Gastrocnemius medialis (tissue), 4 donors: ENCODE measurements around the gene ASTN2.

Experiments
- POLR2A ChIP-seq, 2 donors: fragments of 450-650 bp; IDR thresholded peaks; one replicate each; pipeline ENCODE4 v1.6.1; 2017; ENCODE audit warnings: antibody characterized with exemption in 2 of 2, mild to moderate bottlenecking in 2 of 2, moderate library complexity in 2 of 2
- TF ChIP-seq, protein P1 (sequence below), 5 experiments: fragments of 450-650 bp in 3 of 5; fragments of 200-600 bp in 2 of 5; sonication (generic) in 2 of 5; IDR thresholded peaks in 4 of 5; conservative IDR thresholded peaks in 1 of 5; 1 replicate in 4 of 5; 2 replicates in 1 of 5; pipeline ENCODE4 v1.5.1; 2016 to 2019; ENCODE audit warnings: antibody characterized with exemption in 5 of 5, mild to moderate bottlenecking in 3 of 5, moderate library complexity in 3 of 5

DNA sequence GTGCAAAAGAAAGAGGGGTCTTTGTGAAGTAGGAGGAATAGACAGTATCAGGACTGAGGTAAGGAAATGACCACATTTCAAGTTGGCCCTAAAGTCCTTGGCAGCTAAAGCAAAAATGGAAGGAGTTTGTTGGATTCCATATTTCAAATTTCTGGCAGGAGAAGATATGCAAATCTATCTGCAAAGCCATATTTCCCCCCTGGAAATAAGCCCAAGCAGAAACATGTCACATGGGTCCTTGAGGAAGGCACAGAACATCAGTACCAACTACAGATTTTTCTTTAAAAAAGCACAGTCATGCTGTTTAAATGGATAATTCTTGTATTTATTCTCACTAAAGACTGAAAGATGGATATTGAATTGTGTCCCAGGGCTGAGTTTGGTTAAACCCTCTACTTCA is 404.8 kb downstream of the ASTN2 start:
- TF ChIP-seq, protein P1, sequence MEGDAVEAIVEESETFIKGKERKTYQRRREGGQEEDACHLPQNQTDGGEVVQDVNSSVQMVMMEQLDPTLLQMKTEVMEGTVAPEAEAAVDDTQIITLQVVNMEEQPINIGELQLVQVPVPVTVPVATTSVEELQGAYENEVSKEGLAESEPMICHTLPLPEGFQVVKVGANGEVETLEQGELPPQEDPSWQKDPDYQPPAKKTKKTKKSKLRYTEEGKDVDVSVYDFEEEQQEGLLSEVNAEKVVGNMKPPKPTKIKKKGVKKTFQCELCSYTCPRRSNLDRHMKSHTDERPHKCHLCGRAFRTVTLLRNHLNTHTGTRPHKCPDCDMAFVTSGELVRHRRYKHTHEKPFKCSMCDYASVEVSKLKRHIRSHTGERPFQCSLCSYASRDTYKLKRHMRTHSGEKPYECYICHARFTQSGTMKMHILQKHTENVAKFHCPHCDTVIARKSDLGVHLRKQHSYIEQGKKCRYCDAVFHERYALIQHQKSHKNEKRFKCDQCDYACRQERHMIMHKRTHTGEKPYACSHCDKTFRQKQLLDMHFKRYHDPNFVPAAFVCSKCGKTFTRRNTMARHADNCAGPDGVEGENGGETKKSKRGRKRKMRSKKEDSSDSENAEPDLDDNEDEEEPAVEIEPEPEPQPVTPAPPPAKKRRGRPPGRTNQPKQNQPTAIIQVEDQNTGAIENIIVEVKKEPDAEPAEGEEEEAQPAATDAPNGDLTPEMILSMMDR (IDR thresholded peaks at IDR 0.05 in 4 of 5, conservative IDR thresholded peaks at IDR 0.05 in 1 of 5) = no peak
- no peak for TF ChIP-seq POLR2A (IDR thresholded peaks at IDR 0.05)
